ENCODE data around the gene TRABD2B.

TRABD2B gene

GRCh38 chr1:48022306-48022705, 25.1 kb upstream of the TRABD2B start:
- no peak for DNase-seq (ENCODE audit: low read depth, low spot score)

DNA sequence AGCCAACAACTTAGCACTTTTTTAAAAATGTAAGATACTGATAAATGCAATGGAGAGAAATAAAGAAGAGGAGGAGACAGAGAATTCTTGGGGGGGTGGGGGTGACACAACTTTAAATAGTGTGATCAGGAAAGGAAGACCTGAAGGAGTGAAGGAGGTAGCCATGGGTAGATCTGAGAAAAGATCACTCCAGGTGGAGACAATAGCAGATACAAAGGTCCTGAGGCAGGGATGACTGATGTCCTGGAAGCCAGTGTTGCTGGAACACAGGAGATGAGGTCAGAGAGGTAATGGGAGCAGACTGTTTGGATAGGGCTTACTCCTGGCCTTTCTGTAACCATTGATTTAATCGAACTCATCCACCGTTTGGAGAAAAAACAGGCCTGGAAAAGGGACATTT, 24.6 kb upstream of the TRABD2B start:
- DNase-seq (ENCODE audit: low read depth, low spot score): no peak

GRCh38 chr1:48019714-48020315, 22.6 kb upstream of the TRABD2B start:
- peak; percentile 41 for DNase-seq (ENCODE audit: low read depth, low spot score)

GRCh38 chr1:48018799-48019198, 21.6 kb upstream of the TRABD2B start:
- DNase-seq (ENCODE audit: low read depth, low spot score): no peak

DNA sequence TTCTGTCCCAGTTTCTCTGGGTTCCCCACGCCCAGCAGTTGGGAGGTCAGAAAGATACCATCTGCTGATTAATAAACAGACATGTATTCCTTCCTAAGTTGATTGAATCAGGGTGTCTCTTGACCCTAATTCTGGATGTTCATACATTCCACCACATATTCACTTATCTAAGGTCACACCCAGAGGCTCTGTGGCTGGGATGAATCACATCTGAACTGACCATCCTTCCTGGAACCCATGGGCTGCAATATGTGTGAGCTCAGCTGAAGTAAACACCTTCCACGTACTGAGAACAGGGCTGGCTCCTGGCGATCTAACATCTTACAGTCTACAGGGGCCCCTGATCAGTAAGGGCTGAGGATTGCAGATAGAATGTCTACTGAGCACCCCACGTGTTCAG, 20.5 kb upstream of the TRABD2B start:
- no peak for DNase-seq (ENCODE audit: low read depth, low spot score)

- no peak for DNase-seq (ENCODE audit: low read depth, low spot score)
Measured at GRCh38 chr1:48016515-48016914, 19.3 kb upstream of the TRABD2B start.

GRCh38 chr1:48013270-48013669, 16.1 kb upstream of the TRABD2B start:
- DNase-seq (ENCODE audit: low read depth, low spot score): no peak

GRCh38 chr1:48007047-48007446, 9.9 kb upstream of the TRABD2B start:
- DNase-seq (ENCODE audit: low read depth, low spot score): no peak

GRCh38 chr1:48006264-48006663, 9.1 kb upstream of the TRABD2B start:
- DNase-seq (ENCODE audit: low read depth, low spot score): no peak

DNA sequence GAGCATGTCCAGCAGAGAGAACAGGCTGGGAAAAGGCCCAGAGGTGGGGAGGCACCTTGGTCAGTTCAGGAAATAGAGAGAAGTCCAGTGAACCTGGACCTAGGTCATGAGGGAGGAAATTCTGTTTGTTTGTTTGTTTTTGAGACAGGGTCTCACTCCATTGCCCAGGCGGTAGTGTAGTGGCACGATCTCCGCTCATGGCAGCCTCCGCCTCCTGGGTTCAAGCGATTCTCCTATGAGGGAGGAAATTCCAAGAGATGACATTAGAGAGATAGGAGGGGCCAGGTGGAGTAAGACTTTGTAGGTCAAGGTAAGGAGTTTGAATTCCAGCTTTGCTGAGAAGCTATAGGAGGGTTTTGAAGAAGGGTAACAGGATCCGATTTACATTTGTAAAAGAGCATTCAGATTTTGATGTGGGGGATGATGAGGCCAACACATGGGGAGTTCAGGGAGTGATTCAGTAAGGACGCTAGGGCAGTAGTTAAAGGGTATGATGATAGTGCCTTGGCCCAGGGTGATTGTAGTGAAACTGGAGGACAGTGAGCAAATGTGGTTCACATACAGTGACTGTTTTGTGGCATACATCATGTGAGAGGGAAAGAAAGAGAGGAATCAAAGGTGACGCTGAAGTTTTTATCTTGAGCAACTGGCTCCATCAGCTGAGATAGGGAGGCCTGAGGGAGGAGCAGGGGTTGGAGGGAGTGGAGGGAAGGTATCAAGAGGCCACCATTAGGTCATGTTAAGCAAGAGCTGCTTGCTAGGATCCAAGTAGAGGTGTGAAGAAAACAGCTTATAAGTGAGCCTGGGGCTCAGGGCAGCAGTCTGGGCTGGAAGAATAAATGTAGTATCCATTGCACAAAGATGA, 8.3 kb upstream of the TRABD2B start:
- no peak for DNase-seq (ENCODE audit: low read depth, low spot score)

- DNase-seq (ENCODE audit: low read depth, low spot score): no peak
Measured at GRCh38 chr1:48003741-48004531, 6.8 kb upstream of the TRABD2B start.

GRCh38 chr1:48002142-48002541, 5.0 kb upstream of the TRABD2B start:
- no peak for DNase-seq (ENCODE audit: low read depth, low spot score)

DNA sequence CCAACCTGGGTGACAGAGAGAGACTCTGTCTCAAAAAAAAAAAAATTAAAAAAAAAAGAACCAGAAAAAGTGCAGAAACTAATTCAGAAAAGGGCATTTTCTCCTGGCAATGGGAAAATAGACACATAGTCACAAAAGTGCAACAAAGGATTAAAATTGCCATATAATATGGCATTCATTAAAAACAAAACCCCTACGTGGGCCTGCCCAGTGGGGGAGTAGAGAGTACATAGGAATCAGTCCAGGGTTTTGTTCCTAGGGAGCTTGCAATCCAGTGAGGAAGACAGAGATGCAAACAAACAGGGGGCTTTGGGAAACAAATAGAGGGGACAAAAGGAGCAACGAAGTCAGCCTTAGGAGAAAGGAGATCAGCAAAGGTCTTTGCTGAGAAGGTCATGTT, 4.5 kb upstream of the TRABD2B start:
- DNase-seq (ENCODE audit: low read depth, low spot score): no peak

GRCh38 chr1:48000883-48001282, 3.7 kb upstream of the TRABD2B start:
- DNase-seq (ENCODE audit: low read depth, low spot score): no peak

- no peak for DNase-seq (ENCODE audit: low read depth, low spot score)
Measured at GRCh38 chr1:47999097-47999496, 1.9 kb upstream of the TRABD2B start.

- no peak for DNase-seq (ENCODE audit: low read depth, low spot score)
Measured at GRCh38 chr1:47998396-47998990, 1.3 kb upstream of the TRABD2B start.

DNA sequence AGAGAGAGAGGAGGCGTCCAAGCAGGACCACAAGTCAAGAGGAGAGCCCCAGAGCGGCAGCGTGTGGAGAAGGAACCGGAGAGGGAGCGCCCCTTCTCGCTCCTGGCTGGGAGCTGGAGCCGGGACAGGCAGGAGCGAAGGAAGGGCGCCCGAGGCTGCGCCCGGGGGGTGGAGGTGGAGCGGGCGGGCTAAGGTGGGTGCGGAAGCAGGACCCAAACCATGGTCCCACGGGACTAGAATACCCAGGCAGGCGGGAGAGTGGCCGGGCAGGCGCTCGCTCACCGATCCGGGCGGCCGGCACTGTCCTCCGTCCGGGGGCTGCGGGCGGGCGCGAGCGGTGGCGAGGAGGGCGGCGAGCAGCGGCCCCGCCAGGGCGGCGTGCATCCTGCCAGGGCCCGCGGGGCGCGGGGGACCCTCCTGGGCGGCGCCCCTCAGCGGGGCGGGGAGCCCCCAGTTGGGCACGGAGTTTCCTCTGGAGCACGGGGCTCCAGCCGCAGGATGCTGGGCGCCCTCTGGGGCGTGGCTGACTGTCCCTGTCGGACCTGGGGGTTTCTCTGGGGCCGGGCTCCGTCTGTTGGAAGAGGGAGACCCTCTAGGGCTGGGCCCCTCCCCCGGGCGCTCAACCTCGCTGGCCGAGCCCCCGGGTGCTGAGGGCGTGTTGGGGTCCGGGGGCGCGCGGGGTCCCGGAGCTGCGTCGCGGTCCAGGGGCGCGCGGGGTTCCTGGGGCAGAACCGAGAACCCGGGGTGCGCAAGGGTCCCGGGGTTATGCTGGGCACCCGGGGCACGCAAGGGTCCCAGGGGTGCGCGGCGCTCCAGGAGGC, 569 bp downstream of the TRABD2B start:
- DNase-seq (ENCODE audit: low read depth, low spot score): peak; percentile 43

- DNase-seq (ENCODE audit: low read depth, low spot score): no peak
Measured at GRCh38 chr1:47996060-47996405, 1.2 kb downstream of the TRABD2B start.

GRCh38 chr1:47995306-47996050, 1.7 kb downstream of the TRABD2B start:
- no peak for DNase-seq (ENCODE audit: low read depth, low spot score)

- no peak for DNase-seq (ENCODE audit: low read depth, low spot score)
Measured at GRCh38 chr1:47993881-47994625, 3.1 kb downstream of the TRABD2B start.
